HepG2 (cell line): ENCODE measurements around the gene NFE2L2. TPM values are rescaled to one million over a fixed set of nuclear protein-coding genes. Genes with fewer than 3 reads are reported as not detected.
"Not testable (repeated sequence)": the region's sequence is repeated elsewhere in the genome, so short reads cannot be mapped to it uniquely, and the experiment has no call there.

Source experiments
- ATAC-seq: fragments of 200-7000 bp; cut with Tn5 transposase; 3 replicates; pipeline ENCODE4 v1.9.1; 2020; ENCODE audit warnings: mild to moderate bottlenecking, moderate library complexity
- BruUV-seq: library from RNA; stranded (reverse); fragments of 400-500 nt; replicated peaks from 2 replicates; lab custom pipeline; 2021; lab: Mats Ljungman, UMichigan
- CTCF ChIA-PET: fragments of 300-600 bp; formaldehyde crosslinking; extraction: SDS; loops from one replicate; lab custom pipeline; 2021; ENCODE audit warnings: low total read pairs, inconsistent platforms, low intra/inter-chr PET ratio; lab: Yijun Ruan, JAX
- POLR2A ChIA-PET: fragments of 350-600 bp; sonication (Branson Sonifier 250); formaldehyde crosslinking; loops from one replicate; lab custom pipeline; 2020; ENCODE audit warnings: antibody characterized with exemption, inconsistent platforms; lab: Yijun Ruan, JAX
- DNase-seq: peaks from one replicate; pipeline ENCODE4 v3.0.0-alpha.2; 2015; ENCODE audit warnings: low spot score
- FAIRE-seq: peaks from 3 replicates; lab custom pipeline; 2011; peaks lifted over from hg19 to GRCh38; lab: Jason Lieb, UNC
- H2AFZ ChIP-seq: one replicate; pipeline ENCODE4 v1.6.1; 2011; ENCODE audit warnings: low read length, inconsistent platforms
- H3K27ac ChIP-seq: fragments of 300-600 bp; 3 replicates; pipeline ENCODE4 v1.8.0; 2011; ENCODE audit warnings: mixed run types, mild to moderate bottlenecking, mixed read lengths, low read length, inconsistent platforms; ENCODE audit not compliant: insufficient read depth; ENCODE audit errors: extremely low read length
- H3K27me3 ChIP-seq, 2 experiments: fragments of 200-600 bp in 1 of 2; 2 replicates in 1 of 2; 3 replicates in 1 of 2; pipeline versions ENCODE4 v1.6.0 to v1.8.0; 2011; ENCODE audit warnings: low read length in 2 of 2, mild to moderate bottlenecking in 2 of 2, moderate library complexity in 2 of 2, inconsistent platforms in 1 of 2; ENCODE audit not compliant: insufficient read depth in 2 of 2, control insufficient read depth in 1 of 2
- H3K36me3 ChIP-seq, 2 experiments: fragments of 200-600 bp in 1 of 2; replicated peaks in 1 of 2; 2 replicates in 1 of 2; 3 replicates in 1 of 2; pipeline versions ENCODE4 v1.5.1 to v1.8.0; 2011; ENCODE audit warnings: low read length in 2 of 2, inconsistent platforms in 1 of 2; ENCODE audit not compliant: insufficient read depth in 2 of 2, control insufficient read depth in 1 of 2
- H3K4me1 ChIP-seq: 2 replicates; pipeline ENCODE4 v1.5.1; 2012; ENCODE audit warnings: low read length, inconsistent platforms; ENCODE audit not compliant: insufficient read depth
- H3K4me2 ChIP-seq: 2 replicates; pipeline ENCODE4 v1.6.0; 2011; ENCODE audit warnings: low read depth, low read length, inconsistent platforms
- H3K4me3 ChIP-seq, 3 experiments: fragments of 200-600 bp in 1 of 3; sonication (generic), shearing (Covaris generic) in 1 of 3; replicated peaks in 1 of 3; 2 replicates each; pipeline ENCODE4 v1.5.1; 2011 to 2016; ENCODE audit warnings: low read length in 3 of 3, inconsistent platforms in 2 of 3, low read depth in 2 of 3, mild to moderate bottlenecking in 2 of 3, control low read depth in 1 of 3, mixed read lengths in 1 of 3; ENCODE audit not compliant: insufficient read depth in 1 of 3
- H3K79me2 ChIP-seq: one replicate; pipeline ENCODE4 v1.6.1; 2011; ENCODE audit warnings: low read length, inconsistent platforms; ENCODE audit not compliant: insufficient read depth
- H3K9ac ChIP-seq: 2 replicates; pipeline ENCODE4 v1.6.0; 2011; ENCODE audit warnings: mild to moderate bottlenecking, low read depth, low read length, inconsistent platforms; ENCODE audit not compliant: insufficient read depth
- H3K9me3 ChIP-seq: 2 replicates; pipeline ENCODE4 v1.5.1; 2012; ENCODE audit warnings: mild to moderate bottlenecking, low read length
- H4K20me1 ChIP-seq: 2 replicates; pipeline ENCODE4 v1.6.0; 2011; ENCODE audit warnings: inconsistent platforms, mild to moderate bottlenecking, low read length, moderate library complexity; ENCODE audit not compliant: insufficient read depth
- CBX1 ChIP-seq: IDR thresholded peaks from one replicate; pipeline ENCODE4 v1.6.1; 2016; ENCODE audit warnings: antibody characterized with exemption, low read depth
- FOXA3 ChIP-seq: IDR thresholded peaks from 2 replicates; pipeline ENCODE4 v1.6.1; 2016; ENCODE audit warnings: missing genetic modification reagents, missing compliant biosample characterization
- FOXO1 ChIP-seq: sonication (generic); formaldehyde crosslinking; IDR thresholded peaks from 2 replicates; pipeline ENCODE4 v1.4.0; 2020; ENCODE audit warnings: missing genetic modification reagents
- HOXA5 ChIP-seq: sonication (generic); formaldehyde crosslinking; IDR thresholded peaks from 2 replicates; pipeline ENCODE4 v1.4.0; 2020; ENCODE audit warnings: missing genetic modification reagents
- IRF1 ChIP-seq: sonication (generic); formaldehyde crosslinking; IDR thresholded peaks from 2 replicates; pipeline ENCODE4 v1.4.0; 2020; ENCODE audit warnings: low read depth, mild to moderate bottlenecking, missing genetic modification reagents
- LCORL ChIP-seq, 2 experiments: fragments of 450-650 bp in 1 of 2; sonication (generic) in 1 of 2; formaldehyde crosslinking in 1 of 2; IDR thresholded peaks; 2 replicates each; pipeline versions ENCODE4 v1.5.0 to v1.6.1; 2017 to 2020; ENCODE audit warnings: antibody characterized with exemption in 1 of 2, missing genetic modification reagents in 1 of 2
- POGZ ChIP-seq: sonication (generic); formaldehyde crosslinking; IDR thresholded peaks from 2 replicates; pipeline ENCODE4 v1.4.0; 2020; ENCODE audit warnings: mild to moderate bottlenecking, missing genetic modification reagents
- RXRB ChIP-seq: IDR thresholded peaks from 2 replicates; pipeline ENCODE4 v1.6.1; 2016; ENCODE audit warnings: borderline replicate concordance, missing genetic modification reagents, missing compliant biosample characterization
- SALL1 ChIP-seq: sonication (generic); formaldehyde crosslinking; IDR thresholded peaks from 2 replicates; pipeline ENCODE4 v1.8.0; 2022; ENCODE audit warnings: mild to moderate bottlenecking, missing genetic modification reagents
- TAF1 ChIP-seq: sonication (generic); formaldehyde crosslinking; IDR thresholded peaks from 2 replicates; pipeline ENCODE4 v1.4.0; 2020; ENCODE audit warnings: missing genetic modification reagents
- ZMYM3 ChIP-seq: sonication (generic); formaldehyde crosslinking; IDR thresholded peaks from 2 replicates; pipeline ENCODE4 v1.5.1; 2020; ENCODE audit warnings: mild to moderate bottlenecking, missing genetic modification reagents
- ZNF773 ChIP-seq: sonication (generic); formaldehyde crosslinking; IDR thresholded peaks from 2 replicates; pipeline ENCODE4 v1.4.0; 2020; ENCODE audit warnings: missing genetic modification reagents, borderline replicate concordance
- WGBS: methylation state at CpG from one replicate; pipeline ENCODE4 v1.1.6; 2017; ENCODE audit warnings: low lambda C conversion rate; 5-methylcytosine and 5-hydroxymethylcytosine counted together
- in situ Hi-C: cut with HindIII; loops from 2 replicates; pipeline ENCODE4 v1.10.0; 2017; ENCODE audit warnings: low pct_unique_long_range_greater_than_20kb; ENCODE audit not compliant: extremely low pct_ligation_motif_present
- intact Hi-C: fragments of 100-400 bp; cut with micrococcal nuclease; formaldehyde crosslinking; loops from one replicate; pipeline ENCODE4 v1.10.0; 2022; ENCODE audit not compliant: unreplicated experiment
- polyA plus RNA-seq, 8 experiments: library from polyadenylated mRNA; depleted of rRNA in 3 of 8; stranded (reverse) in 7 of 8; unstranded in 1 of 8; fragments of >200 nt; fragmentation: Illumina TruSeq in 4 of 8; extraction: Trizol in 4 of 8; gene quantifications; 2 replicates each; pipeline versions ENCODE4 v1.2.1 to v1.2.3, GENCODE V29; 2011 to 2016; ENCODE audit warnings: low read depth in 4 of 8, missing spikeins in 1 of 8, mixed read lengths in 1 of 8; ENCODE audit not compliant: insufficient read depth in 1 of 8
- total RNA-seq, 5 experiments: library from RNA; depleted of rRNA; stranded (reverse); fragments of >200 nt; fragmentation: Illumina TruSeq; extraction: Trizol; gene quantifications; 2 replicates each; pipeline ENCODE4 v1.2.3, GENCODE V29; 2016; ENCODE audit warnings: low read depth in 1 of 5
- TF ChIP-seq, protein P1 (sequence below): sonication (generic); formaldehyde crosslinking; IDR thresholded peaks from 2 replicates; pipeline ENCODE4 v1.8.0; 2022; ENCODE audit warnings: mild to moderate bottlenecking, missing genetic modification reagents, borderline replicate concordance
- TF ChIP-seq, protein P2 (sequence below): sonication (generic); formaldehyde crosslinking; IDR thresholded peaks from 2 replicates; pipeline ENCODE4 v1.5.1; 2020; ENCODE audit warnings: missing genetic modification reagents, mild to moderate bottlenecking, borderline replicate concordance

Gene NFE2L2
- total and polyA plus RNA-seq, 2 of the 13 experiments (the other 11 are each of a cell fraction or from before 2014, with no cell fraction given) = 84.6 to 215 TPM

GRCh38 chr2:177266955-177267354 lies 2.4 kb upstream of the NFE2L2 start (continued):
- TF ChIP-seq ZMYM3 (peak; percentile 60; the same call in 1 of the 2 replicates), LCORL (CRISPR knock-in tag; IDR thresholded peaks at IDR 0.05) (0 out of 2 replicates have a peak, but pooled peaks have one; percentile 4)
- TF ChIP-seq LCORL (IDR thresholded peaks at IDR 0.05) = not testable (repeated sequence)
- TF ChIP-seq, all 625 proteins: peak for 7; not testable (repeated sequence) for 618

GRCh38 chr2:177265824-177266817 lies 1.6 kb upstream of the NFE2L2 start:
- H3K4me1 ChIP-seq = peaks cover 51% of the 10 kb centered on the region
- 3% methylated on average over 4 of the region's 4 CpGs for WGBS
- peak overlapping the region; percentile 100 for H3K4me2 ChIP-seq
- no peaks in the 10 kb centered on the region for H3K36me3 ChIP-seq
- H3K9me3 ChIP-seq = no peaks in the 10 kb centered on the region
- H3K4me3 ChIP-seq = peak overlapping the region; percentile 87 to 98 (median 94)
- in situ Hi-C loops (no loop called here), intact Hi-C loops (loop anchor here (1.0 to 2.0 kb wide), 2 partner anchors 133 to 286 kb away; a partner anchor contains a TSS)
- DNase-seq (peak; percentile 85), ATAC-seq (no peak), FAIRE-seq (peak; percentile 65)
- H3K27ac ChIP-seq = peak overlapping the region; percentile 100
- no TSS peak for BruUV-seq
- ChIA-PET CTCF (interaction anchor here (0.7 to 1.2 kb wide), 2 partner anchors 30 to 69 kb away, joined by 3 read pairs; no protein-coding TSS in a partner anchor), POLR2A (interaction anchor here (1.7 to 5.3 kb wide), 12 partner anchors 13 to 140 kb away, joined by 3 to 96 read pairs (median 20); partner anchors contain the start of genes AGPS and HNRNPA3)
- H3K27me3 ChIP-seq = no peaks in the 10 kb centered on the region; a peak in 1 of 5 replicates
- H4K20me1 ChIP-seq = peaks cover 21% of the 10 kb centered on the region
- peak overlapping the region; percentile 100 for H3K9ac ChIP-seq
- H2AFZ ChIP-seq = no peak overlapping the region
- peaks cover 35% of the 10 kb centered on the region for H3K79me2 ChIP-seq
- TF ChIP-seq HOXA5 (CRISPR knock-in tag) = no peak
- no peak for TF ChIP-seq TAF1
- TF ChIP-seq LCORL (IDR thresholded peaks at IDR 0.05) = no peak
- TF ChIP-seq LCORL (CRISPR knock-in tag; IDR thresholded peaks at IDR 0.05) = 0 out of 2 replicates have a peak, but pooled peaks have one; percentile 11
- TF ChIP-seq FOXO1 (CRISPR knock-in tag) = 0 out of 2 replicates have a peak, but pooled peaks have one; percentile 14
- no peak for TF ChIP-seq CBX1
- TF ChIP-seq, protein P1, sequence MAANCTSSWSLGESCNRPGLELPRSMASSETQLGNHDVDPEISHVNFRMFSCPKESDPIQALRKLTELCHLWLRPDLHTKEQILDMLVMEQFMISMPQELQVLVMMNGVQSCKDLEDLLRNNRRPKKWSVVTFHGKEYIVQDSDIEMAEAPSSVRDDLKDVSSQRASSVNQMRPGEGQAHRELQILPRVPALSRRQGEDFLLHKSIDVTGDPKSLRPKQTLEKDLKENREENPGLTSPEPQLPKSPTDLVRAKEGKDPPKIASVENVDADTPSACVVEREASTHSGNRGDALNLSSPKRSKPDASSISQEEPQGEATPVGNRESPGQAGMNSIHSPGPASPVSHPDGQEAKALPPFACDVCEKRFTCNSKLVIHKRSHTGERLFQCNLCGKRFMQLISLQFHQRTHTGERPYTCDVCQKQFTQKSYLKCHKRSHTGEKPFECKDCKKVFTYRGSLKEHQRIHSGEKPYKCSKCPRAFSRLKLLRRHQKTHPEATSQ = no peak
- peak; percentile 66 for TF ChIP-seq FOXA3 (CRISPR knock-in tag)
- TF ChIP-seq ZNF773 (CRISPR knock-in tag) = no peak
- TF ChIP-seq, protein P2, sequence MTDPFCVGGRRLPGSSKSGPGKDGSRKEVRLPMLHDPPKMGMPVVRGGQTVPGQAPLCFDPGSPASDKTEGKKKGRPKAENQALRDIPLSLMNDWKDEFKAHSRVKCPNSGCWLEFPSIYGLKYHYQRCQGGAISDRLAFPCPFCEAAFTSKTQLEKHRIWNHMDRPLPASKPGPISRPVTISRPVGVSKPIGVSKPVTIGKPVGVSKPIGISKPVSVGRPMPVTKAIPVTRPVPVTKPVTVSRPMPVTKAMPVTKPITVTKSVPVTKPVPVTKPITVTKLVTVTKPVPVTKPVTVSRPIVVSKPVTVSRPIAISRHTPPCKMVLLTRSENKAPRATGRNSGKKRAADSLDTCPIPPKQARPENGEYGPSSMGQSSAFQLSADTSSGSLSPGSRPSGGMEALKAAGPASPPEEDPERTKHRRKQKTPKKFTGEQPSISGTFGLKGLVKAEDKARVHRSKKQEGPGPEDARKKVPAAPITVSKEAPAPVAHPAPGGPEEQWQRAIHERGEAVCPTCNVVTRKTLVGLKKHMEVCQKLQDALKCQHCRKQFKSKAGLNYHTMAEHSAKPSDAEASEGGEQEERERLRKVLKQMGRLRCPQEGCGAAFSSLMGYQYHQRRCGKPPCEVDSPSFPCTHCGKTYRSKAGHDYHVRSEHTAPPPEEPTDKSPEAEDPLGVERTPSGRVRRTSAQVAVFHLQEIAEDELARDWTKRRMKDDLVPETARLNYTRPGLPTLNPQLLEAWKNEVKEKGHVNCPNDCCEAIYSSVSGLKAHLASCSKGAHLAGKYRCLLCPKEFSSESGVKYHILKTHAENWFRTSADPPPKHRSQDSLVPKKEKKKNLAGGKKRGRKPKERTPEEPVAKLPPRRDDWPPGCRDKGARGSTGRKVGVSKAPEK (CRISPR knock-in tag) = no peak
- TF ChIP-seq ZMYM3 = no peak
- peak; percentile 39; the same call in 1 of the 2 replicates for TF ChIP-seq RXRB (CRISPR knock-in tag)
- 0 out of 2 replicates have a peak, but pooled peaks have one; percentile 14 for TF ChIP-seq POGZ
- TF ChIP-seq IRF1 = no peak
- peak; percentile 63; the same call in 1 of the 2 replicates for TF ChIP-seq SALL1 (CRISPR knock-in tag)
